ENCODE measurements around the gene FAM174C. TPM values are rescaled to one million over a fixed set of nuclear protein-coding genes. Genes with fewer than 3 reads are reported as not detected.

The FAM174C gene
- total RNA-seq, 1 donor from 2014 or later = 123 TPM

- TF ChIP-seq CTCF (conservative IDR thresholded peaks at IDR 0.05; ENCODE audit: low read depth, low read length) = peak; percentile 20
- no peak for DNase-seq (ENCODE audit: low read depth)
- H3K4me3 ChIP-seq (ENCODE audit: low read depth, low read length) = peak overlapping the region; percentile 90
Measured at GRCh38 chr19:1261538-1261797, 13.9 kb upstream of the FAM174C start.

GRCh38 chr19:1261798-1262622, 13.3 kb upstream of the FAM174C start:
- DNase-seq (ENCODE audit: low read depth) = no peak
- TF ChIP-seq CTCF (conservative IDR thresholded peaks at IDR 0.05; ENCODE audit: low read depth, low read length) = no peak

GRCh38 chr19:1262623-1263123, 12.7 kb upstream of the FAM174C start:
- no peak for TF ChIP-seq CTCF (conservative IDR thresholded peaks at IDR 0.05; ENCODE audit: low read depth, low read length)
- H3K4me3 ChIP-seq (ENCODE audit: low read depth, low read length) = peak overlapping the region; percentile 90
- DNase-seq (ENCODE audit: low read depth) = no peak

More at GRCh38 chr19:1261798-1262622, 13.3 kb upstream of the FAM174C start:
- H3K4me3 ChIP-seq (ENCODE audit: low read depth, low read length) = peak overlapping the region; percentile 90

GRCh38 chr19:1263188-1263587, 12.1 kb upstream of the FAM174C start:
- H3K4me3 ChIP-seq (ENCODE audit: low read depth, low read length) = no peak overlapping the region
- no peak for TF ChIP-seq CTCF (conservative IDR thresholded peaks at IDR 0.05; ENCODE audit: low read depth, low read length)
- DNase-seq (ENCODE audit: low read depth) = no peak

GRCh38 chr19:1264801-1265614, 10.3 kb upstream of the FAM174C start:
- no peak for DNase-seq (ENCODE audit: low read depth)
- no peak for TF ChIP-seq CTCF (conservative IDR thresholded peaks at IDR 0.05; ENCODE audit: low read depth, low read length)
- H3K4me3 ChIP-seq (ENCODE audit: low read depth, low read length) = no peak overlapping the region

- DNase-seq (ENCODE audit: low read depth) = no peak
- peak overlapping the region; percentile 58 for H3K4me3 ChIP-seq (ENCODE audit: low read depth, low read length)
- no peak for TF ChIP-seq CTCF (conservative IDR thresholded peaks at IDR 0.05; ENCODE audit: low read depth, low read length)
Measured at GRCh38 chr19:1265615-1266128, 9.7 kb upstream of the FAM174C start.

Data from epithelial cell of proximal tubule (primary cell).